HG03064 (cell line): ENCODE measurements around the gene UGT2B11.
"Not testable (repeated sequence)": the region's sequence is repeated elsewhere in the genome, so short reads cannot be mapped to it uniquely, and the experiment has no call there.

Experiments used
- ATAC-seq: cut with Tn5 transposase; IDR thresholded peaks from one replicate; pipeline ENCODE4 v1.9.1; 2021; ENCODE audit warnings: low read depth; ENCODE audit not compliant: unreplicated experiment

UGT2B11 gene

DNA sequence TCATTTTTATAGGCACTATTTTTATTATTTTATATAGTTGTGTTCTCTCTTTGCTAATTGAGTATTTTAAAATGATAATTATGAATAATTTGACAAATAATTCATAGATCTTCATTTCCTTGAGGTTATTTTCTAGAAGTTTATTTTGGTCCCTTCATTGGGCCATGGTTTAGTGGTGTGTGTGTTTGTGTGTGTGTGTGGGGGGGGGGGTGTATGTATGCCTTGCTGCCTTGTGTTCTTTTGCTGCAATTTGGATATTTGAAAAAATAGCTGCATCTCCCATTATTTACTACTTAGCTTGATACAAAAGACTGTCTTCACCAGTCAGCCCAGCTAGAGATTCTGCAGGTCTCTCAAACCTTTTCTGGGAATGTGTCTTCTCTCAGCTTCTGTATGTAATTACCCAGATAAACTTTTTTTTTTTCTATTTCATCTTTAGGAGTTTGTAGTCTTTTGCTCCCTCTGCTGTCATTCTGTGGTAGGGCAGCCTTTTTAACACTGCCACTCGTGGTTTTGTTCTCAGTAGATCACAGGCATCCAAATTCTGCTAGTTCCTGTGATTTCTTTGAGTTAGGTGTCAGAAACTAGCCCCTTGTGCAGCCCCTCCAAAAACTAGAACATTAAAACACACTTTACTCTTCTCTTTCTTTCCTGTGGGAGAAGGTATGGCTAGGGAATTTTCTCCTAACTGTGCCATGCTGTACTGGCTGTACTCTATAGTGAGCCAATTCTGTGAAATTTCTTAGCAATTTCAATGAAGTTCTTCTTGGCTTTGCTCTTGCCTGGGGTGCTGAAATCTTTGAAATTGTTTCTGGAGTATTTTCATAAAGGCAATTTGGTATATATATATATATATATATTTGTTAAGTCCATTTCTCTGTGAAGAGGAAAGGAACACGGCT, 44.1 kb downstream of the UGT2B11 start:
- ATAC-seq = not testable (repeated sequence)

GRCh38 chr4:69169171-69169570, 45.4 kb downstream of the UGT2B11 start:
- not testable (repeated sequence) for ATAC-seq

- no peak for ATAC-seq
These were observed 47.2 kb downstream of the UGT2B11 start for GRCh38 chr4:69167300-69167699.

GRCh38 chr4:69166376-69166775, 48.2 kb downstream of the UGT2B11 start:
- not testable (repeated sequence) for ATAC-seq

DNA sequence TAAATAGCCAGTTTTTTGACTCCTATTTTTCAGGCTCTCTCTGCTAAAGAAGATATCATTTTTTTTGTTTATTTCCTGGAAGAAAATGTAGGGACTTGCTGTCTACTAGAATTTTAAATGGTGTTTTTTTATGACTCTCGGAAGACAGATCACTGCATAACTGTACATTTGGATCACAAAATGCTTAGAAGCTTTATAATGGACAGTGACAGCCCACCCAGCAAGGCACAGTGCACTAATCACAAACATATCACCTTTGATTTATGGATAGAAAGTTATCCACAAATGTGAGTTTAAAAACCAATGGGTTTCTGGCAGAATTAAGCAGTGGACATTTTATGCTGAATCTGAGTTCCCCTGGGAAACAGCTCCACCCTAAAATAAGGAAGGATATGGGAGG, 48.8 kb downstream of the UGT2B11 start:
- not testable (repeated sequence) for ATAC-seq

DNA sequence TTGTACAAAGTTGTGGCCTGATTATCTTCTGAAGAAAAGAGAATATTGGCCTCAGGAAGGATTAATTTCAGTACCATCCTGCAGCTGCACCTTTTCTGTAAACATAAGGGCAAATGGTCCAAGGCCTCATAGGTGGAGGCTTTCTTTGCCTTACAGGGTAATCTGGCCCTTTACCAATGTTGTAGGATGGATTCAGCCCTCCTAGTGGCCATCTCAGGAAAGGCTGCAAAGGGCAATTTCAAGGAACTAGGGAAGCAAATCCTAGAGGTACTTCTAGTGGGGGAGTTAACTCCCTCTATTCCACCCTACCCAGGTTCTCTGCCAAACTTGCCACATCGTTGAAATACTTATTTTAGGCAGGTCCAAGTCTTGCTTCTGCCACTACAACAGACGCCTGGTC, 57.6 kb downstream of the UGT2B11 start:
- no peak for ATAC-seq

DNA sequence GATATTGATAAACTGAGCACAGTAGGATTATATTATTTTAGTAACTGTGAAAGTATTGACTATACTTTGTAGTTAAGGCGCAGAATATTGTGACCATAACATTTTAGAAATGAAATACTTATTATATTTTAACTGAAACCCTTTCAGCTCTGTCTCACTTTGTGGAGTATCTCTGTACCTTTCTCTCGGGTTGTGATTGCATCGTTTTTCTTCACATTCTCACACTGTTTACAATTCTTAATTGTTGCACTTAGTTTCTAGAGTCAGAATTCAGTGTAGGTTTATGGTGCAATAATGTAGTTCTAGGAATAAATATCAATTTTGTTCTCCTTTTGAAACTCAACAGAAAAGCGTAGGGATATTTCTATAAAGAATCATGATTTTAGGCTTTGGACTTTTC, 60.5 kb downstream of the UGT2B11 start:
- ATAC-seq = no peak
